Measurements from ENCODE around the gene ACBD5. TPM values are rescaled to one million over a fixed set of nuclear protein-coding genes. Genes with fewer than 3 reads are reported as not detected.
A peak's percentile ranks its signal among the peaks of the same experiment; 100 is the strongest.
"Not testable (repeated sequence)": the region's sequence is repeated elsewhere in the genome, so short reads cannot be mapped to it uniquely, and the experiment has no call there.

Gene ACBD5
- total RNA-seq, 1 donor from 2014 or later = 43.1 TPM

GRCh38 chr10:27241652-27242472 is 1.3 kb upstream of the ACBD5 start:
- peak; percentile 76 for ATAC-seq
- DNase-seq (ENCODE audit: low spot score) = peak; percentile 94

GRCh38 chr10:27241010-27241651 is 534 bp upstream of the ACBD5 start:
- DNase-seq (ENCODE audit: low spot score) (no peak), ATAC-seq (peak; percentile 14)

GRCh38 chr10:27237531-27237930 is 3.1 kb downstream of the ACBD5 start:
- DNase-seq (ENCODE audit: low spot score); ATAC-seq: not testable (repeated sequence)

GRCh38 chr10:27236589-27237128 is 3.9 kb downstream of the ACBD5 start:
- not testable (repeated sequence) for ATAC-seq

GRCh38 chr10:27235706-27236105 is 4.9 kb downstream of the ACBD5 start:
- ATAC-seq = peak; percentile 20
- peak; percentile 72 for DNase-seq (ENCODE audit: low spot score)

More at GRCh38 chr10:27236589-27237128, 3.9 kb downstream of the ACBD5 start:
- DNase-seq (ENCODE audit: low spot score) = not testable (repeated sequence)

GRCh38 chr10:27230022-27230421 is 10.6 kb downstream of the ACBD5 start:
- ATAC-seq (peak; percentile 88), DNase-seq (ENCODE audit: low spot score) (no peak)

GRCh38 chr10:27225642-27226257 is 14.8 kb downstream of the ACBD5 start:
- ATAC-seq (no peak), DNase-seq (ENCODE audit: low spot score) (no peak)

GRCh38 chr10:27225011-27225590 is 15.5 kb downstream of the ACBD5 start:
- no peak for DNase-seq (ENCODE audit: low spot score)
- no peak for ATAC-seq

- ATAC-seq (peak; percentile 87), DNase-seq (ENCODE audit: low spot score) (no peak)
Measured at GRCh38 chr10:27223964-27224363, 16.6 kb downstream of the ACBD5 start.

- DNase-seq (ENCODE audit: low spot score) (no peak), ATAC-seq (no peak)
Measured at GRCh38 chr10:27207350-27207749, 33.2 kb downstream of the ACBD5 start.

GRCh38 chr10:27203806-27204205 is 36.8 kb downstream of the ACBD5 start:
- ATAC-seq (no peak), DNase-seq (ENCODE audit: low spot score) (no peak)

GRCh38 chr10:27197980-27198620 is 42.5 kb downstream of the ACBD5 start:
- DNase-seq (ENCODE audit: low spot score) = no peak
- no peak for ATAC-seq

GRCh38 chr10:27192284-27192683 is 48.3 kb downstream of the ACBD5 start:
- no peak for DNase-seq (ENCODE audit: low spot score)
- peak; percentile 57 for ATAC-seq

- DNase-seq (ENCODE audit: low spot score) (no peak), ATAC-seq (no peak)
Measured at GRCh38 chr10:27190508-27190907, 50.1 kb downstream of the ACBD5 start.

GRCh38 chr10:27188897-27189296 is 51.7 kb downstream of the ACBD5 start:
- no peak for DNase-seq (ENCODE audit: low spot score)
- ATAC-seq = no peak

- no peak for ATAC-seq
- no peak for DNase-seq (ENCODE audit: low spot score)
Measured at GRCh38 chr10:27188259-27188658, 52.3 kb downstream of the ACBD5 start.

GRCh38 chr10:27169849-27170248 is 70.7 kb downstream of the ACBD5 start:
- DNase-seq (ENCODE audit: low spot score) (no peak), ATAC-seq (no peak)

- DNase-seq (ENCODE audit: low spot score) = no peak
- ATAC-seq = no peak
Measured at GRCh38 chr10:27158421-27158820, 82.2 kb downstream of the ACBD5 start.

- DNase-seq (ENCODE audit: low spot score) (no peak), ATAC-seq (no peak)
Measured at GRCh38 chr10:27157150-27157549, 83.4 kb downstream of the ACBD5 start.

- not testable (repeated sequence) for ATAC-seq; DNase-seq (ENCODE audit: low spot score)
Measured at GRCh38 chr10:27156566-27156965, 84.0 kb downstream of the ACBD5 start.
